Smooth muscle cell of the brain vasculature (primary cell): ENCODE measurements around the gene UNC5B.
"Not testable (repeated sequence)": the region's sequence is repeated elsewhere in the genome, so short reads cannot be mapped to it uniquely, and the experiment has no call there.

Experiments
- DNase-seq: peaks from one replicate; pipeline ENCODE4 v3.0.0-alpha.2; 2012; ENCODE audit warnings: low read depth, low spot score

Gene UNC5B

DNA sequence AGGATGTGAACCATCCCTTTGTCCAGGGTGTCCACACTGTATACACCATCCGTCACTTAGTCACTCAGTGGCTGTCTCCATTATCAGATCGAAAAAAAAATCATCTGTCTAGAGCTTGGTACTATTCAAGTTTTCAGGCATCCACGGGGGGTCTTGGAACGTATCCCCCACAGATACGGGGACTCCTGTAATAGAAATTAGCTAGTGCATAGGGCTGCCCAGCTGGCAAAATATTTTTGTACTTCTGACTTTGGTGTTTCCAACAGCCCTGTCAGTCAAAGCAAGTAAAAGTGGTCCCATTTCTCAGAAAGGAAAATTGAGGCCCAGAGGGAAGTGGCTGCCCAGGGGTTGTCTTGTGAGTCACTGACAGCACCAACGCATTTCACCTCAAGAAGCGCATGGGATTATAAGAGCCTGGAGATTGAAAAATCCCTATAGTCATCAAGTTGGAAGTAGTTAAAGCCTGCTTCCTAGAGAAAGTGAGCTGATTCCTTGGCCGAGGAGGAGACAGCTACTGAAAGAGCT is 54.6 kb downstream of the UNC5B start:
- no peak for DNase-seq

GRCh38 chr10:71267508-71268240 is 55.3 kb downstream of the UNC5B start:
- no peak for DNase-seq

- DNase-seq, result no peak
These were observed 55.9 kb downstream of the UNC5B start for GRCh38 chr10:71268247-71268691.

GRCh38 chr10:71268758-71269157 is 56.4 kb downstream of the UNC5B start:
- DNase-seq, result no peak

DNA sequence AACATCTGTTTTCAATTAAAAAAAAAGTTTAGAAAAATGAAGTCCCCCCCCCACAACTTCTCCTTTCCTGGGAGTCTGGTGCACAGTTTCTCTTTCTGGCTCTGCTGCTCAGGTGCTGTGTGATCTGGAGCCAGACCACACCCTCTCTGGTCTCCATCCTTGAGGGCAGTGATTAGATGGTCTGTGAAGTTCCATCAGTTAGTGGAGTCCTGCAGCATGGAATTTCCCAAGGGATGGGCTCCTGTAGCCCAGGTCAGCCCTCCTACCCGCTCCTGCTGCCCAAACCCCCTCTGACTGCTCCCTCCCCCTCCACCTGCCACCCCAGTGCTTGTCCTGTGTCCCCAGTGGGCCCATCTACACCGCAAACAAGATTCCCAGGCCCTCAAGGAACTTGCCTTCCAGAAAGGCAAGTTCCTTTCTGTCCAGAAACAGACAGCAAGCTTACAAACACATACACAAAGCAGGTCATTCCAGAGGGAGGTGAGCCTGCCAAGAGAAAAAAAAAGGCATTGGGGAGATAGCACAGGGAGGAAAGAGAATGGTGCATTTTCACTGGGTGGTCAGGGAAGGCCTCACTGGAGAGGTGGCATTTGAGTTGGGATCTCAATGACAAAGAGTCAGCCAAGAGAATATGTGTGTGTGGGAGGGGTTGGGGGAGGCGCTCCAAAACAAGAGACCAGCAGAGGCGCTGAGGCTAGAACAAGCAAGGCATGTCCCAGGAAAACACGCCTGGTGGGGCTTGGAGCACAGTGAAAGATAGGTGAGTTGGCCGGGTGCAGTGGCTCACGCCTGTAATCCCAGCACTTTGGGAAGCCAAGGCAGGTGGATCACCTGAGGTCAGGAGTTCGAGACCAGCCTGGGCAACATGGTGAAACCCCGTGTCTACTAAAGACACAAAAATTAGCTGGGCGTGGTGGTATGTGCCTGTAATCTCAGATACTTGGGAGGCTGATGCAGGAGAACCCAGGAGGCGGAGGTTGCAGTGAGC is 57.2 kb downstream of the UNC5B start:
- no peak for DNase-seq

GRCh38 chr10:71270301-71271220 is 58.2 kb downstream of the UNC5B start:
- DNase-seq, result no peak

- no peak for DNase-seq
These were observed 59.3 kb downstream of the UNC5B start for GRCh38 chr10:71271662-71272055.

GRCh38 chr10:71272056-71272771 is 59.8 kb downstream of the UNC5B start:
- DNase-seq, result no peak

DNA sequence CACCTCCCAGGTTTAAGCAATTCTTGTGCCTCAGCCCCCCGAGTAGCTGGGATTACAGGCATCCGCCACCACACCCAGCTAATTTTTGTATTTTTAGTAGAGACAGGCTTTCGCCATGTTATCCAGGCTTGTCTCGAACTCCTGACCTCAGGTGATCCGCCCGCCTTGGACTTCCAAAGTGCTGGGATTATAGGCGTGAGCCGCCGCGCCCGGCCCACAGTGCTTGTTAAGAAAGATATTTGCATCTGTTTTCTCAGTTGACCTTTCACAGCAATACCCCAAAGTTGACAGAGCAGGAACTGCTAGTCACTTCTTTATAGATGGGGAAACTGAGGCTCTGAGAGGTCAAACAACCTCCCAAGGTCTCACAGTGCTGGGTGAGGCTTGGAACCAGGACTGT is 60.6 kb downstream of the UNC5B start:
- DNase-seq, result not testable (repeated sequence)

GRCh38 chr10:71273506-71273905 is 61.1 kb downstream of the UNC5B start:
- no peak for DNase-seq

- peak; percentile 65 for DNase-seq
These were observed 62.8 kb downstream of the UNC5B start for GRCh38 chr10:71274901-71275796.

DNA sequence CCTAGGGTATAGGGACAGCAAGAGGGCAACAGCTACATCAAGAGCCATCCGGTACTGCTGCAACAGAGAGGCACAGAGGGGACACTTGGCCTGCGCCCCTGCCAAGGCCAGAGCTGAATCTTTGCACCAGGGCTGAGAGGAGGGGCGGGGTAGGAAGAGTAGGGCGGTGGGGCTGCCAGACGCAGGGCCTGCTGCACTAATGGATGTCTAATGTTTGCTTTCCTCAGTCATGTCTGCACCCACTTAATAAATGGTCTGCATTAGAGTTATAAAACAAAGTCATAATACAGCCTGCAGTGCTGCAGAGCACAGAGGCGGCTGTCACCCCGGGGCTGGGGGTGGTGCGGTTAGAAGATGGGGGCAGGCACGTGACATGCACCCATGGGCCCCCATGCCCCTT is 64.5 kb downstream of the UNC5B start:
- no peak for DNase-seq

DNA sequence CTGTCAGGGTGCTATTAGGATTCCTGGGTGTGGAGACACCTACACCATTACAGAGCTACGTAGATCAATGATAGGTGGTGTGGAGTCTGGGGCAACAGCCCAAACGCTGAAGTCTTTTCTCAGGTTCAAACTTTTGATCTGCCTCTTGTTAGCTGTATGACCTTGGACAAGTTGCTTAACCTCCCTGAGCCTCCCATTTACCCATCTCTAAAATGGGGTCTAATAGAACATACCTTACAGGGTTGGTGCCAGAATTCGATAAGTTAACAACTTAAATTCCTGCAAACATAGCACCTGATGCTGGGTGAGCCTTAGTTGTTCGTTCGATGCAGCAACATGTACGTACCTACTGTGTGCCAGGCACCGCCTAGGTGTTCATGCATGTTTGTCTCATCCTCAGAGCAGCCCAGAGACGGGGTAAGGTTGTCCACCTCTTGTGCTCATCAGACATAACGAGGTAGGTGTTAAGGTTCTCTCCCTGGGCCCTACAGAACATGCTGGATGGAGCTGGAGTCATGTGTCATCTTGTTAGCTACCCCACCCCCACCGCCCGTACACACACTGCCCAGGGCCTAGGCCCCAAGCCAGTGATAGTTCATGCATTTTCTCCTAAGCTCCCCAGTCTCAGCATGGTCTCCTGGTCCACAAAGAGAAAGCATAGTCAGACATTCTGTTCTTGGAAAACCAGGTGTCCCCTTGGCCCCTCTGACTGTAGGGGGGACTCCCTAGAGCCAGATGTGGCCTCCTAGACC is 65.7 kb downstream of the UNC5B start:
- no peak for DNase-seq

DNA sequence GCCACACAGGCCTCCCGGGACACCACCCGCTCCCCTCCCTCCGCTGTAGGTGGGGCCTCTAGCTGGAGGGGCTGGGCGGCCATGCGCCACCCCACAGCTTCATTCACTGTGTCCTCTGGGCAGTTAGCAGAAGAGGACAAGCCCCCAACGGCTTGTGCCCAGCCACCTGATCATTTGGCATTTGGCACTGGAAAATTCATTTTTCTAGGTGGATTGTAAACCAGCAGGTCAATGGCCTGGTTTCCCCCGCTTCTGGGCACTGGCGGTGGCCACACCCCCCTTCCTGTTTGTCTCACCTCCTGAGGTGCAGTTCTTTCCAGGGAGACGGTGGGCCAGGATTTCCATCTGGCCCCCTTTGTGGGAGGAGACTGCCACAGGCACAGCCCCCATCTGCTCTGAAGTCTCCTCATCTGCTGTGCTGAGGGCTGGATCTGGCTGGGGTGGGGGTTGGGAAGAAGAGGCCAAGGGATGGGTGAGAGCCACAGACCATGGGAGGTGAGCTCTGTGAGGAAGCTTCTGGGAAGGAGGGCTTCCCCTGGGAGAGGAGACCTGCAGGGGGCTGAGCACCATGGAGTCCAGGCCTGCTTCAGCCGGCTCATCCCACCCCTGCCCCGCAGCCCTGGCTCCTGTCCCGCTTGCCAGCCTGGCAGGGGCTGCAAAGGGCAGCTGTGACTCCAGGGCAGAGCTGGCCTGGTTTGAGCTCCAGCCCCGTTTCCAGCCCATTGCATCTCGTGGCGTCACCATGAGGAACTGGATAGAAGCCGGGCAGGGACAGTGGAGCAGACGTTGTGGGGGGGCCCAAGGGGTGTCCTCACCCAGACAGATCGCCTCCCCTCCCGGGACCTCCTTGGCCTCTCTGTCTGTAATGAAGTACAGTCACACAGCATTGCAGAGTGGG is 66.6 kb downstream of the UNC5B start:
- DNase-seq, result no peak

GRCh38 chr10:71279590-71280170 is 67.3 kb downstream of the UNC5B start:
- no peak for DNase-seq

DNA sequence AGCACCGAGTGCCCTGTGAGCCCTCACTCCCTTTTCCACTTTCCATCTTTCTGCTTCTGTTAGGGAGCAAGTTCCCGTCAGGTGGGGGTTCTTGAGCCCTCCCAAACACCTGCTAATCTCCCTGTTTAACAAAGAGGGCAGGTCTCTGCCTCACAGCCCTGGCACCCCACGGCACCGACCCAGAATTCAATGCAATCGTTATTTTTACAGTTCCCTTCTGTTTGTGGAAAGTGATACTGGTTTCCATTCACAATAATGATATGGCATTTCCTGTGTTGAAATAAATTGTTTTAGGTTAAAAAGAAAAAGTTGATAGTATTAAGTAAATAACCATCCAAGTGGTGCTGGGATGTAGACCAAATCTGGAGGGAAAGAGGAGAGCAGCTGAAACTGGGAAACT is 67.8 kb downstream of the UNC5B start:
- DNase-seq, result no peak

GRCh38 chr10:71280825-71281224 is 68.5 kb downstream of the UNC5B start:
- no peak for DNase-seq
